Measurements from ENCODE around the gene ACOD1. TPM values are rescaled to one million over a fixed set of nuclear protein-coding genes. Genes with fewer than 3 reads are reported as not detected.
"Not testable (repeated sequence)": the region's sequence is repeated elsewhere in the genome, so short reads cannot be mapped to it uniquely, and the experiment has no call there.

Gene ACOD1
- total RNA-seq, 4 donors from 2014 or later = not detected

DNA sequence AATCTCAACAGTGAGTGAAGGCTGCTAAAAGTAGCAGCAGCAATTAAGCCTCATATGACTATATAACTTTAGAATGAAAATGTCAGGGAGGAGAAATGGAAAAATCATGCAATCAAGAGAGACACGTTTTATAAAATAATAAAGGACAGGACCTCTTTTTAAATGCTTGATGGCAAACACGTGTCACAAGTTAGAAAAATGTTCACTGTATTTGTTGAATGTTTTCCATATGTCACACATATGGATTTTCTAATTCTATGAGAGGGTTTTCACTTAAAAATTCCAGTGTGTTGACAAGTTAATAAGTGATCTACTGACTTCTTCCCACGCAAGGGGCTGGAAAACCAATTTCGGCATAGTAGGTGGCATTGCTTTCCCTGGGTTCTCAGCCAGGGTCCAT, 34.4 kb upstream of the ACOD1 start:
- 79 to 90% methylated on average over 4 of the region's 4 CpGs for WGBS, 2 donors
- H3K27me3 ChIP-seq = no peaks in the 10 kb centered on the region
- H3K4me3 ChIP-seq (replicated peaks in 1 of 3) = no peak overlapping the region
- no peak overlapping the region for H3K27ac ChIP-seq
- no peak for DNase-seq
- TF ChIP-seq CTCF (IDR thresholded peaks at IDR 0.05) (no peak), POLR2A (IDR thresholded peaks at IDR 0.05) (no peak)
- no peaks in the 10 kb centered on the region for H3K36me3 ChIP-seq
- H3K9me3 ChIP-seq = no peaks in the 10 kb centered on the region
- no peaks in the 10 kb centered on the region for H3K4me1 ChIP-seq
- intact Hi-C loops (cut with DNase I) = no loop called here

DNA sequence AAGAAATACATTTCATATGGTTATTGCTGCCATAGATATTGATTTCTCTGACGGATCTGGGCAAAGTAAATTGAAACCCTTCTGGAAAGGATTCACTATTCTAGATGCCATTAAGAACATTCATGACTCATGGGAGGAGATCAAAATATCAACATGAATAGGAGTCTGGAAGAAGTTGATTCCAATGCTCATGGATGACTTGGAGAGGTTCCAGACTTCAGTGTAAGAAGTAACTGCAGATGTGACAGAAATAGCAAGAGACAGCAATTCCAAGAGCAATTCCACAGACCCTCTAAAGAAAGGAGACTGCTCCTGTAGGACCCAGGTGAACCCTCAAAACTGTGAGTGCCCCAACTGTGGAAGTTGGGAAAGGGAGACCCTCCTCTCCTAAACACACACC, 31.2 kb upstream of the ACOD1 start:
- intact Hi-C loops (cut with DNase I) = no loop called here
- 89% methylated on average over 1 of the region's 1 CpG for WGBS, 2 donors
- Histone ChIP-seq H3K27ac (no peak overlapping the region), H3K4me3 (replicated peaks in 1 of 3) (no peak overlapping the region), H3K4me1 (no peaks in the 10 kb centered on the region), H3K36me3 (no peaks in the 10 kb centered on the region), H3K27me3 (no peaks in the 10 kb centered on the region), H3K9me3 (no peaks in the 10 kb centered on the region)
- TF ChIP-seq CTCF (IDR thresholded peaks at IDR 0.05) = no peak
- no peak for TF ChIP-seq POLR2A (IDR thresholded peaks at IDR 0.05)
- DNase-seq = no peak

GRCh38 chr13:76917755-76918481, 30.4 kb upstream of the ACOD1 start:
- H3K36me3 ChIP-seq; H3K27ac ChIP-seq; H3K4me3 ChIP-seq (replicated peaks in 1 of 3); DNase-seq; H3K27me3 ChIP-seq; H3K4me1 ChIP-seq; H3K9me3 ChIP-seq; intact Hi-C loops (cut with DNase I): not testable (repeated sequence)
- WGBS, 2 donors = 89 to 91% methylated on average over 9 to 12 of the region's 12 CpGs

DNA sequence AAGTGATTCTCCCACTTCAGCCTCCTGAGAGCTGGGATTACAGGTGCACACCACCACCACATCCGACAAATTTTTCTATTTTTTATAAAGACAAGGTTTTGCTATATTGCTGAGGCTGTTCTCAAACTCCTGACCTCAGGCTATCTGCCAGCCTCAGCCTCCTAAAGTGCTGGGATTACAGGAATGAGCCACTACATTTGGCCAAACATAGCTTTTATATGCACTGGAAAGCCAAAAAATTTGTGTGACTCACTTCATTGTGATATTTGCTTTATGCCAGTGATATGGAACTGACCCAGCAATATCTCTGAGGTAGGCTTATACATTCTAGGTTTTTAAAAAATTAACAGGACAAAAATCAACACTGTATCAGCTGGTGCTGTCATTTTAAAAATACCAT, 26.8 kb upstream of the ACOD1 start:
- no peak overlapping the region for H3K4me3 ChIP-seq (replicated peaks in 1 of 3)
- intact Hi-C loops (cut with DNase I) = no loop called here
- WGBS, 2 donors = 96 to 97% methylated on average over 1 of the region's 1 CpG
- no peak for DNase-seq
- no peak for TF ChIP-seq POLR2A (IDR thresholded peaks at IDR 0.05)
- no peak for TF ChIP-seq CTCF (IDR thresholded peaks at IDR 0.05)
- no peaks in the 10 kb centered on the region for H3K27me3 ChIP-seq
- H3K9me3 ChIP-seq = no peaks in the 10 kb centered on the region
- H3K4me1 ChIP-seq = no peaks in the 10 kb centered on the region
- H3K36me3 ChIP-seq = no peaks in the 10 kb centered on the region
- no peak overlapping the region for H3K27ac ChIP-seq

DNA sequence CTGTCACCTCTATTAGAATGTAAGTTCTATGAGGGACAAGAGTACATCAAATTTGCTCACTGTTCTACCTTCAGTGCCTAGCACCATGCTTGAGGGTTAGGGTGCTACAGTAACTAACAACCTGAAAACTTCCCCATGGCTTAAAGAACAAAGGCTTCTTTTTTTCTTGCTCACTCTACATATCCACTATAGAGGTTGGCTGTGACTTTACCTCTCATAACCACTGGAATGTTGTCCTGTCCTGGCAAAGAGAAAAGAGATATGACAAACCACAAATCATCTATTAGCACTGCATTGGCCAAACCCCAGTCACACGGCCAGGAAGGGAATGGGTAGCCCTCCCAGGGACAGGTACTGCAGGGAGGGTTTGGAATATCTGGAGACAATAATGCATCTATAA, 23.2 kb upstream of the ACOD1 start:
- no peaks in the 10 kb centered on the region for H3K4me1 ChIP-seq
- DNase-seq = no peak
- H3K27ac ChIP-seq = no peak overlapping the region
- H3K36me3 ChIP-seq = no peaks in the 10 kb centered on the region
- intact Hi-C loops (cut with DNase I) = no loop called here
- no peaks in the 10 kb centered on the region for H3K27me3 ChIP-seq
- TF ChIP-seq POLR2A (IDR thresholded peaks at IDR 0.05) (no peak), CTCF (IDR thresholded peaks at IDR 0.05) (no peak)
- H3K9me3 ChIP-seq = no peaks in the 10 kb centered on the region
- WGBS, 2 donors = 84 to 88% methylated on average over 1 of the region's 1 CpG
- no peak overlapping the region for H3K4me3 ChIP-seq (replicated peaks in 1 of 3)

All from thyroid gland (tissue), 4 donors.